H1 (cell line): ENCODE data around the gene SRGAP3. TPM values are rescaled to one million over a fixed set of nuclear protein-coding genes. Genes with fewer than 3 reads are reported as not detected.

Experiments
- CTCF ChIA-PET: fragments of 300-600 bp; sonication (Branson Sonifier 250); formaldehyde crosslinking; loops from one replicate; lab custom pipeline; 2021; ENCODE audit not compliant: partially characterized antibody; lab: Charles Lee
- POLR2A ChIA-PET: fragments of 300-600 bp; sonication (Branson Sonifier 250); formaldehyde crosslinking; loops from one replicate; lab custom pipeline; 2021; ENCODE audit warnings: inconsistent platforms; ENCODE audit not compliant: partially characterized antibody; lab: Charles Lee
- DNase-seq, 2 experiments: peaks; one replicate each; pipeline versions ENCODE4 v3.0.0 to v3.0.0-alpha.2; 2010 to 2022; ENCODE audit warnings: low spot score in 2 of 2, low read depth in 1 of 2, mixed read lengths in 1 of 2
- FAIRE-seq: peaks from 2 replicates; lab custom pipeline; 2011; peaks lifted over from hg19 to GRCh38; lab: Jason Lieb, UNC
- H2AFZ ChIP-seq: 2 replicates; pipeline ENCODE4 v1.8.1; 2012; ENCODE audit warnings: low read length, inconsistent platforms
- H2AK5ac ChIP-seq: 2 replicates; pipeline ENCODE4 v1.6.1; 2013; ENCODE audit warnings: low read depth, low read length
- H2BK120ac ChIP-seq: replicated peaks from 2 replicates; pipeline ENCODE3; 2013; ENCODE audit warnings: low read depth, low read length, inconsistent platforms
- H2BK12ac ChIP-seq: 2 replicates; pipeline ENCODE4 v1.6.1; 2013; ENCODE audit warnings: low read depth, low read length
- H2BK15ac ChIP-seq: 2 replicates; pipeline ENCODE4 v1.6.1; 2013; ENCODE audit warnings: low read length
- H2BK20ac ChIP-seq: 2 replicates; pipeline ENCODE4 v1.6.1; 2013; ENCODE audit warnings: low read length
- H2BK5ac ChIP-seq: 2 replicates; pipeline ENCODE4 v1.6.1; 2013; ENCODE audit warnings: low read depth, low read length
- H3K14ac ChIP-seq: 2 replicates; pipeline ENCODE4 v1.6.1; 2013; ENCODE audit warnings: inconsistent platforms; ENCODE audit not compliant: insufficient read length
- H3K18ac ChIP-seq: 2 replicates; pipeline ENCODE4 v1.6.1; 2013; ENCODE audit warnings: low read length; ENCODE audit errors: extremely low read depth
- H3K23ac ChIP-seq: 2 replicates; pipeline ENCODE4 v1.6.1; 2013; ENCODE audit warnings: inconsistent platforms; ENCODE audit not compliant: insufficient read length
- H3K23me2 ChIP-seq: 2 replicates; pipeline ENCODE4 v1.6.1; 2013; ENCODE audit warnings: low read depth, low read length
- H3K27ac ChIP-seq: 2 replicates; pipeline ENCODE4 v1.6.1; 2011; ENCODE audit warnings: low read depth, low read length, inconsistent platforms
- H3K27me3 ChIP-seq, 4 experiments: replicated peaks in 1 of 4; 1 replicate in 1 of 4; 2 replicates in 3 of 4; pipeline versions ENCODE4 v1.6.1 to v1.8.1; 2011 to 2013; ENCODE audit warnings: low read length in 3 of 4, mild to moderate bottlenecking in 3 of 4, inconsistent platforms in 2 of 4, mixed read lengths in 2 of 4, moderate library complexity in 1 of 4; ENCODE audit not compliant: control insufficient read depth in 3 of 4, insufficient read depth in 3 of 4; ENCODE audit errors: extremely low read depth in 1 of 4
- H3K36me3 ChIP-seq, 4 experiments: 2 replicates each; pipeline versions ENCODE4 v1.6.1 to v1.8.1; 2011 to 2013; ENCODE audit warnings: mild to moderate bottlenecking in 4 of 4, low read length in 3 of 4, moderate library complexity in 2 of 4, control low read depth in 1 of 4, inconsistent platforms in 1 of 4; ENCODE audit not compliant: insufficient read depth in 4 of 4, control insufficient read depth in 2 of 4
- H3K4ac ChIP-seq: replicated peaks from 2 replicates; pipeline ENCODE3; 2013; ENCODE audit warnings: low read length, low read depth, mixed read lengths, inconsistent platforms; ENCODE audit not compliant: insufficient read length
- H3K4me1 ChIP-seq, 4 experiments: replicated peaks in 1 of 4; 1 replicate in 1 of 4; 2 replicates in 3 of 4; pipeline versions ENCODE4 v1.6.1 to v1.8.1; 2011 to 2013; ENCODE audit warnings: low read length in 3 of 4, inconsistent platforms in 2 of 4, mixed read lengths in 1 of 4; ENCODE audit not compliant: insufficient read depth in 4 of 4, control insufficient read depth in 3 of 4
- H3K4me2 ChIP-seq, 2 experiments: 2 replicates each; pipeline versions ENCODE4 v1.6.1 to v1.8.1; 2011 to 2013; ENCODE audit warnings: low read depth in 2 of 2, low read length in 2 of 2, control low read depth in 1 of 2, inconsistent platforms in 1 of 2, mild to moderate bottlenecking in 1 of 2; ENCODE audit not compliant: insufficient read depth in 1 of 2
- H3K4me3 ChIP-seq, 4 experiments: fragments of 200-600, 300-600 bp in 1 of 4; sonication (generic), shearing (Covaris generic), sonication (Bioruptor Twin) in 1 of 4; 2 replicates each; pipeline versions ENCODE4 v1.5.1 to v1.8.1; 2011 to 2016; ENCODE audit warnings: low read length in 4 of 4, low read depth in 3 of 4, control low read depth in 2 of 4, inconsistent platforms in 2 of 4, mild to moderate bottlenecking in 2 of 4, mixed read lengths in 1 of 4, moderate library complexity in 1 of 4; ENCODE audit not compliant: insufficient read depth in 2 of 4; ENCODE audit errors: extremely low read depth in 1 of 4
- H3K56ac ChIP-seq: replicated peaks from 2 replicates; pipeline ENCODE3; 2013; ENCODE audit warnings: low read depth, mild to moderate bottlenecking, mixed read lengths, low read length, inconsistent platforms; ENCODE audit not compliant: insufficient read length
- H3K79me1 ChIP-seq: 2 replicates; pipeline ENCODE4 v1.6.1; 2013; ENCODE audit warnings: low read depth, low read length, control low read depth
- H3K79me2 ChIP-seq, 2 experiments: 2 replicates each; pipeline versions ENCODE4 v1.6.1 to v1.8.1; 2012 to 2013; ENCODE audit warnings: low read length in 2 of 2, mild to moderate bottlenecking in 2 of 2, inconsistent platforms in 1 of 2; ENCODE audit not compliant: insufficient read depth in 2 of 2, control insufficient read depth in 1 of 2
- H3K9ac ChIP-seq, 4 experiments: replicated peaks in 1 of 4; 1 replicate in 1 of 4; 2 replicates in 3 of 4; pipeline versions ENCODE4 v1.6.1 to v1.8.1; 2011 to 2013; ENCODE audit warnings: low read depth in 3 of 4, low read length in 3 of 4, control low read depth in 2 of 4, mild to moderate bottlenecking in 2 of 4, moderate library complexity in 2 of 4, inconsistent platforms in 1 of 4; ENCODE audit errors: extremely low read depth in 1 of 4
- H3K9me3 ChIP-seq, 2 experiments: 2 replicates each; pipeline versions ENCODE4 v1.6.1 to v1.8.1; 2012 to 2013; ENCODE audit warnings: mild to moderate bottlenecking in 2 of 2, moderate library complexity in 2 of 2, control low read depth in 1 of 2, inconsistent platforms in 1 of 2, low read depth in 1 of 2, low read length in 1 of 2, mixed read lengths in 1 of 2; ENCODE audit not compliant: insufficient read depth in 2 of 2
- H4K20me1 ChIP-seq, 2 experiments: replicated peaks in 1 of 2; 2 replicates each; pipeline versions ENCODE3 to v1.8.1; 2011 to 2013; ENCODE audit warnings: inconsistent platforms in 2 of 2, low read length in 2 of 2, mild to moderate bottlenecking in 1 of 2; ENCODE audit not compliant: insufficient read depth in 2 of 2, control insufficient read depth in 1 of 2
- H4K5ac ChIP-seq: 2 replicates; pipeline ENCODE4 v1.6.1; 2013; ENCODE audit warnings: low read length, low read depth, mixed read lengths, inconsistent platforms; ENCODE audit not compliant: insufficient read length
- H4K8ac ChIP-seq: 2 replicates; pipeline ENCODE4 v1.8.0; 2013; ENCODE audit warnings: mild to moderate bottlenecking, moderate library complexity, low read length, inconsistent platforms; ENCODE audit not compliant: insufficient read depth; ENCODE audit errors: extremely low read depth
- H4K91ac ChIP-seq: replicated peaks from 2 replicates; pipeline ENCODE3; 2013; ENCODE audit warnings: low read length, mixed read lengths, inconsistent platforms; ENCODE audit not compliant: insufficient read length
- KDM1A ChIP-seq: fragments of 200-600, 300-600 bp; sonication (generic); IDR thresholded peaks from 2 replicates; pipeline ENCODE4 v1.7.1; 2016; ENCODE audit warnings: mild to moderate bottlenecking, low read length, borderline replicate concordance
- SP1 ChIP-seq: IDR thresholded peaks from 2 replicates; pipeline ENCODE4 v1.6.1; 2011; ENCODE audit warnings: low read depth, low read length
- SRF ChIP-seq: IDR thresholded peaks from 2 replicates; pipeline ENCODE4 v1.6.1; 2011; ENCODE audit warnings: mild to moderate bottlenecking, low read depth, low read length, moderate library complexity
- USF2 ChIP-seq: IDR thresholded peaks from 2 replicates; pipeline ENCODE4 v1.6.1; 2011; ENCODE audit warnings: low read length, improper control_type of control experiment
- WGBS, 2 experiments: shearing (Covaris generic) in 1 of 2; methylation state at CpG; one replicate each; pipeline versions ENCODE4 v1.1.6 to v1.1.7; 2013 to 2015; ENCODE audit warnings: low lambda C conversion rate in 2 of 2, mixed read lengths in 2 of 2, inconsistent platforms in 1 of 2, low coverage in 1 of 2, missing lambda C conversion rate in 1 of 2; ENCODE audit not compliant: insufficient replicate concordance in 2 of 2, insufficient coverage in 1 of 2, insufficient read length in 1 of 2; ENCODE audit errors: extremely low coverage in 1 of 2, missing lambda C conversion rate in 1 of 2; 5-methylcytosine and 5-hydroxymethylcytosine counted together
- polyA plus RNA-seq, 7 experiments: library from polyadenylated mRNA; depleted of rRNA in 3 of 7; stranded (reverse) in 5 of 7; unstranded in 2 of 7; fragments of >200 nt in 5 of 7; fragments of 200-250 nt in 2 of 7; gene quantifications; 1 replicate in 5 of 7; 2 replicates in 1 of 7; 4 replicates in 1 of 7; pipeline versions ENCODE4 v1.2.1 to v1.2.3, GENCODE V29; 2011 to 2013; ENCODE audit warnings: missing spikeins in 2 of 7, mixed read lengths in 2 of 7
- total RNA-seq: library from RNA; stranded (reverse); fragmentation: NEBNext Ultra II Directional; extraction: Animal tissue kit (Norgen Biotek cat#: 25700); gene quantifications from 2 replicates; pipeline ENCODE4 v1.2.1, GENCODE V29; 2021

SRGAP3 gene
- total and polyA plus RNA-seq, 2 of the 8 experiments (the other 6 are each of a cell fraction or from before 2014, with no cell fraction given), result 5.8 to 11.4 TPM

GRCh38 chr3:9066775-9067174, 182.7 kb downstream of the SRGAP3 start:
- no peak overlapping the region for H3K4me3 ChIP-seq
- H3K18ac ChIP-seq, result no peak overlapping the region
- no peak overlapping the region for H2BK12ac ChIP-seq
- H4K20me1 ChIP-seq, result no peaks in the 10 kb centered on the region
- no peak overlapping the region for H3K14ac ChIP-seq
- H3K56ac ChIP-seq, result no peak overlapping the region
- no peak overlapping the region for H3K23ac ChIP-seq
- CTCF ChIA-PET, result interaction anchor here (0.6 to 7.9 kb wide), 18 partner anchors 8 to 327 kb away, joined by 3 to 91 read pairs (median 6); no protein-coding TSS in a partner anchor
- no peak overlapping the region for H2BK15ac ChIP-seq
- DNase-seq (no peak), FAIRE-seq (no peak)
- no peak overlapping the region for H4K8ac ChIP-seq
- no peaks in the 10 kb centered on the region; the same call in 1 of the 2 replicates for H3K23me2 ChIP-seq
- no peak overlapping the region for H2BK20ac ChIP-seq
- no peak overlapping the region for H3K4ac ChIP-seq
- TF ChIP-seq USF2 (no peak), SP1 (no peak), SRF (no peak), KDM1A (0 out of 2 replicates have a peak, but pooled peaks have one; percentile 12)
- H3K27me3 ChIP-seq, result no peaks in the 10 kb centered on the region
- no peak overlapping the region for H4K91ac ChIP-seq
- H2BK5ac ChIP-seq, result no peak overlapping the region
- H3K9ac ChIP-seq, result no peak overlapping the region
- no peak overlapping the region for H4K5ac ChIP-seq
- no peaks in the 10 kb centered on the region for H3K4me1 ChIP-seq
- 94% methylated on average over 3 of the region's 3 CpGs; no CpG with 5 or more reads in 1 of the 2 experiments for WGBS, 2 experiments
- H2AK5ac ChIP-seq, result no peak overlapping the region
- H3K9me3 ChIP-seq, result peaks cover 0 to 5% of the 10 kb centered on the region in 2 experiments; a peak in 2 of 4 replicates
- H3K79me1 ChIP-seq, result no peaks in the 10 kb centered on the region
- no peak overlapping the region for H3K27ac ChIP-seq
- 0 out of 8 replicates have a peak, but pooled peaks cover 0 to 2% (median 0%) of the 10 kb centered on the region in 4 experiments for H3K36me3 ChIP-seq
- POLR2A ChIA-PET, result no interaction called here
- no peak overlapping the region for H2BK120ac ChIP-seq
- no peaks in the 10 kb centered on the region for H3K79me2 ChIP-seq
- H3K4me2 ChIP-seq, result no peak overlapping the region
- no peak overlapping the region for H2AFZ ChIP-seq
